ENCODE data around the gene TM4SF4. TPM values are rescaled to one million over a fixed set of nuclear protein-coding genes. Genes with fewer than 3 reads are reported as not detected.
A peak's percentile ranks its signal among the peaks of the same experiment; 100 is the strongest.

TM4SF4 gene
- total and polyA plus RNA-seq, 7 donors: 0.07 to 0.66 (median 0.13) TPM; not detected in 4

- Histone ChIP-seq H3K4me3 (no peak overlapping the region), H3K27me3 (ENCODE audit: insufficient read depth in 3 of 3, low read length in 2 of 3) (no peaks in the 10 kb centered on the region), H3K4me1 (peaks cover 30% of the 10 kb centered on the region), H3K36me3 (ENCODE audit: insufficient read depth in 1 of 2, low read depth in 1 of 2) (no peaks in the 10 kb centered on the region), H3K9me3 (no peaks in the 10 kb centered on the region), H3K27ac (no peak overlapping the region)
- DNase-seq (no peak), ATAC-seq (no peak)
- no peak for TF ChIP-seq CTCF (IDR thresholded peaks at IDR 0.05)
- intact Hi-C loops (cut with DNase I): loop anchor here in 1 of 2 donors (10.0 kb wide), 2 partner anchors 176 to 516 kb away; no protein-coding TSS in a partner anchor
- WGBS, 3 donors: 49 to 71% (median 51%) methylated on average over 3 of the region's 3 CpGs
Observed at GRCh38 chr3:149470381-149470780, 4.1 kb upstream of the TM4SF4 start.

GRCh38 chr3:149472030-149472797 is 2.3 kb upstream of the TM4SF4 start:
- no peaks in the 10 kb centered on the region for H3K36me3 ChIP-seq (ENCODE audit: insufficient read depth in 1 of 2, low read depth in 1 of 2)
- ATAC-seq: peak; percentile 63 to 84 (median 82)
- H3K4me1 ChIP-seq: peaks cover 30% of the 10 kb centered on the region
- 16 to 36% (median 31%) methylated on average over 2 of the region's 2 CpGs for WGBS, 3 donors
- DNase-seq: no peak
- H3K4me3 ChIP-seq: no peak overlapping the region
- no peaks in the 10 kb centered on the region for H3K9me3 ChIP-seq
- H3K27ac ChIP-seq: peak overlapping the region; percentile 71
- H3K27me3 ChIP-seq (ENCODE audit: insufficient read depth in 3 of 3, low read length in 2 of 3): no peaks in the 10 kb centered on the region
- no peak for TF ChIP-seq CTCF (IDR thresholded peaks at IDR 0.05)
- intact Hi-C loops (cut with DNase I): loop anchor here (2.0 to 10.0 kb wide), 3 partner anchors 79 to 517 kb away; no protein-coding TSS in a partner anchor

GRCh38 chr3:149473357-149474249 is 894 bp upstream of the TM4SF4 start:
- intact Hi-C loops (cut with DNase I): loop anchor here (2.0 to 10.0 kb wide), 3 partner anchors 81 to 519 kb away; no protein-coding TSS in a partner anchor
- DNase-seq (peak; percentile 42 to 78), ATAC-seq (peak; percentile 92 to 96 (median 95))
- Histone ChIP-seq H3K4me3 (no peak overlapping the region), H3K4me1 (peaks cover 30% of the 10 kb centered on the region), H3K27ac (peak overlapping the region; percentile 71), H3K27me3 (ENCODE audit: insufficient read depth in 3 of 3, low read length in 2 of 3) (no peaks in the 10 kb centered on the region), H3K9me3 (no peaks in the 10 kb centered on the region), H3K36me3 (ENCODE audit: insufficient read depth in 1 of 2, low read depth in 1 of 2) (no peaks in the 10 kb centered on the region)
- 35 to 41% (median 36%) methylated on average over 7 of the region's 7 CpGs for WGBS, 3 donors
- TF ChIP-seq CTCF (IDR thresholded peaks at IDR 0.05): no peak

GRCh38 chr3:149475451-149476060 is 1.1 kb downstream of the TM4SF4 start:
- H3K27ac ChIP-seq: no peak overlapping the region
- no peaks in the 10 kb centered on the region for H3K9me3 ChIP-seq
- H3K36me3 ChIP-seq (ENCODE audit: insufficient read depth in 1 of 2, low read depth in 1 of 2): no peaks in the 10 kb centered on the region
- intact Hi-C loops (cut with DNase I): loop anchor here (5.0 to 10.0 kb wide), 3 partner anchors 123 to 521 kb away; no protein-coding TSS in a partner anchor
- H3K4me3 ChIP-seq: no peak overlapping the region
- DNase-seq: no peak
- H3K4me1 ChIP-seq: peaks cover 43% of the 10 kb centered on the region
- no peaks in the 10 kb centered on the region for H3K27me3 ChIP-seq (ENCODE audit: insufficient read depth in 3 of 3, low read length in 2 of 3)
- no peak for TF ChIP-seq CTCF (IDR thresholded peaks at IDR 0.05)
- WGBS, 3 donors: 95 to 98% (median 98%) methylated on average over 7 of the region's 7 CpGs
- ATAC-seq: no peak
